Stimulated activated naive CD8-positive, alpha-beta T cell treated with anti-CD3 and anti-CD28 coated beads, Interleukin-15, Interleukin-2, amounts not matched to agents 100 U/mL and 50 U/mL, for 24 hours (primary cell): ENCODE measurements around the gene SYTL4.
"Not testable (repeated sequence)": the region's sequence is repeated elsewhere in the genome, so short reads cannot be mapped to it uniquely, and the experiment has no call there.

ENCODE experiments used
- ATAC-seq: fragments of 150-1000 bp; cut with Tn5 transposase; one replicate; pipeline ENCODE4 v1.10.0; 2021
- DNase-seq: peaks from one replicate; pipeline ENCODE4 v3.0.0; 2021

Gene SYTL4

GRCh38 chrX:100731441-100732281 lies at the start of gene SYTL4:
Gene SYTL4 (minus strand): TSS chrX:100732121. CDS start chrX:100702037, 30,084 bp downstream.
- no peak for ATAC-seq
- no peak for DNase-seq

GRCh38 chrX:100769439-100769838 lies 37.5 kb upstream of the SYTL4 start:
- DNase-seq, ATAC-seq: not testable (repeated sequence)

GRCh38 chrX:100768679-100769338 lies 36.9 kb upstream of the SYTL4 start:
- ATAC-seq = peak; percentile 61
- DNase-seq = peak; percentile 84

GRCh38 chrX:100750883-100751282 lies 19.0 kb upstream of the SYTL4 start:
- no peak for DNase-seq
- ATAC-seq = no peak

GRCh38 chrX:100748108-100748507 lies 16.2 kb upstream of the SYTL4 start:
- ATAC-seq (no peak), DNase-seq (no peak)

- ATAC-seq (no peak), DNase-seq (no peak)
These were observed 15.8 kb upstream of the SYTL4 start for GRCh38 chrX:100747703-100748102.

DNA sequence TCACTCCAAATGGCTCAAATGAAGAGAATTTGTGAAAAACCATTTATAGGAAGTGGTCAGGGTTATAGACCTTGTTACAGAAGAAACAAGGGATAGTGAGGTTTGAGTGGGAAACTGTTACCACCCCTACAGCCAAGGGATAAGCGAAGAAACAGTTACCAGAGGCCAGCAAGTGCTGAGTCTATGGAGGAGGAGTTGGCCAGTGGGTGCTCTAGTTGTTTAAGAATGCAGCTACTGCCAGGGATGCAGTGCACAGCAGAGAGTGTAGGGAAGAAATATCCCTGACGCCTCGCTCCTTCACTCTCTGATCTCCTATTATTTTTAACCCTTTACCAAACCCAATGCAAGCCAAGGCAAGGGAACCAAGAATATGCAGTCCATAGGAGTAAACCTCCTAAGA lies 15.2 kb upstream of the SYTL4 start:
- ATAC-seq = no peak
- no peak for DNase-seq

- ATAC-seq (no peak), DNase-seq (no peak)
These were observed 14.1 kb upstream of the SYTL4 start for GRCh38 chrX:100745806-100746537.

GRCh38 chrX:100745205-100745604 lies 13.3 kb upstream of the SYTL4 start:
- ATAC-seq (no peak), DNase-seq (no peak)

DNA sequence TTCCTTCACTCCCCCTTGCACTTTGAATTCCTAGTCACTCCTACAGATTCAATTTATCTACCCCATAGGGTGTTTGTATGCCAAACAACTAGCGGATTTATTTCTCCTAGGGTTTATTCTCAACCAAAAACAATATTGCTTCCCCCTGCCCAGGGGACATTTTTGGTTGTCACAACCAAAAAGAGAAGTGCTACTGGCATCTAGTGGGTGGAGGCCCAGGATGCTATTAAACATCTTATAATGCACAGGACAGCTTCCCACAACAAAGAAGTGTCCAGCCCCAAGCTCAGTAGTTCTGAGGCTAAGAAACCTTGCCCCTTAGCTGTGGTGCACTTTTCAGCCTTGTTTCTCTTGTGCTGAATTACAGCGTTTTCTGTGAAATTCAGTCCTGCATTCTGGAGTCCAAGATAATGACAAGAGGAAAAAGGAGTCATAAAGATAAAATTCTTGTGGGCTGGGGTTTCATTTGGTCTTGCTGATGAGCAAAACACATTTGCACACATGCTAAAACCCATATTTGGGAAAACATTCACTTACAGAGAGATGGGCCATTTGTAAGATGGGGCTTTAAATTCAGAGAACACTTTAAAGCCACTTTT lies 11.2 kb upstream of the SYTL4 start:
- ATAC-seq (no peak), DNase-seq (no peak)

- not testable (repeated sequence) for ATAC-seq, DNase-seq
These were observed 7.9 kb downstream of the SYTL4 start for GRCh38 chrX:100724006-100724405.

DNA sequence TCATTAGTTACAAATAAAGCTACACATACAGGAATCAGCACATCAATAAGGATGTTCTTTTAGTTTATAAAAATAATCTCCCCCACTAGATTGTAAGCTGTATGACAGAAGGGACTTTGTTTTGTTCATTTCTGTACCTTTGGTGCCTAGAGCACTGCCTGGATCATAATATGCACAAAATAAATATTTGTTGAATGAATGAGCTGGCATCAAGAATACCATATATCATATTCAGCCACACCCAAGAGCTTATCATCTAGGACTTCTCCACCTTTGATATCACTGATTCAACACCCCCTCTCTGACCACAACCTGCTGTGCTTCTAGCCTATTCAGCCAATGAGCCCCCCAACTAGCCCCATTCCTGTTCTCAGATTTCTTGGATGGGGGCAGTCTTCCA lies 10.6 kb downstream of the SYTL4 start:
- ATAC-seq (no peak), DNase-seq (no peak)

GRCh38 chrX:100720301-100720700 lies 11.6 kb downstream of the SYTL4 start:
- ATAC-seq (no peak), DNase-seq (no peak)

- DNase-seq (no peak), ATAC-seq (no peak)
These were observed 12.8 kb downstream of the SYTL4 start for GRCh38 chrX:100719139-100719538.

DNA sequence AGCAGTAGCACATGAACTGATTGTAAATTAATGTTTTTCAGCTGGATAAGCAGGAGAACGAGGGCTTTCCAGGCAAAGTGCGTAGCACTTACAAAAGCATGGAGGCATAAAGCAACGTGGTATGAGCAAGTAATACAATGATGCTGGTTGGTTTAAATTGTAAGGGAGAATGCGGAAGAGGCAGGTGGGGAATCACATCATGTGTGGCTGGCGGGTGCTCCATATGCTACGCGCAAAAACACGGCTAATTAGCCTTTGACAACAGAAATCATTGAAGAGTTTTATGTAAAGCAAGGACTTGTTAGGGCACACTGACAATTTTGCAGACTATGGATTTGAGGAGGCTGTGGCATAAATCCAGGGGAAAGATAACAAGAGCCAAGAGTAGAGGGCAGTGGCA lies 14.6 kb downstream of the SYTL4 start:
- no peak for DNase-seq
- ATAC-seq = no peak

DNA sequence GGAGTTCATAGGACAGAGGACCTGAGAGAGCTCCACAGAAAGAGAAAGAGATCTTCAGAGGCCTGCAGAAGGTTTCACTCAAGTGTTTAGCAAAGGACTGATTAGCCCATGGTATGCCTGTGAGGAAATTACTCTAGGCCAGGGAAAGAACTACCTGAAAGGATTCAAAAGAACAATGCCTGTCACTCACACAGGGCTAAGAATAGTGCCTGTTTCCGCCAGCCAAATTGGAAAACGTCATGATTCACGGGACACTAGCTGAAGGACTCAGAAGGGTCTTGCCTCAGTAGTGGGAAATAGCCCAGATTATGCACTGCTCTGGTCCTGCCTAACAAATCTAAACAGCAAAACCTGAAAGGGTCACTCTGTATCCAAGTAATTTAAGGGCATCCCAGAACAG lies 21.1 kb downstream of the SYTL4 start:
- DNase-seq (no peak), ATAC-seq (no peak)

- ATAC-seq = no peak
- no peak for DNase-seq
These were observed 27.2 kb downstream of the SYTL4 start for GRCh38 chrX:100704581-100705203.

DNA sequence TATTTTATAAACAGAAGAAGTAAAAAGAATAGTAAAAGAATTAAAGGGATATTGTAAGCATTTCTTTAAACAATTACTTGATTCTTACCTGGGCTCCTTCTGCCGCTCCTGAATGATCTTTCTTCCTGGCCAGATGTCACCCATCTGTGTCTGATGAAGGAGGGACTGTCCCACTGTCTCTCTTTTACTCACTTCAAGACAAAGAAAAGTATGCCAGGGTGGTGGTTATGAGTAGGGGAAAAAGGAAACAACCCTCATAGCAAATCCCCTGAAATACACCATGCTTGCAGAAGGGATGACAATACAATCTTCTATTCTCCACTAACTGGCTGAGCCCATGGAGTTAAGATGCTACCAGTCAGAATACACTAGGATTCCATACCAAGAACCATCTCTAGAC lies 31.1 kb downstream of the SYTL4 start:
- DNase-seq (no peak), ATAC-seq (peak; percentile 65)

DNA sequence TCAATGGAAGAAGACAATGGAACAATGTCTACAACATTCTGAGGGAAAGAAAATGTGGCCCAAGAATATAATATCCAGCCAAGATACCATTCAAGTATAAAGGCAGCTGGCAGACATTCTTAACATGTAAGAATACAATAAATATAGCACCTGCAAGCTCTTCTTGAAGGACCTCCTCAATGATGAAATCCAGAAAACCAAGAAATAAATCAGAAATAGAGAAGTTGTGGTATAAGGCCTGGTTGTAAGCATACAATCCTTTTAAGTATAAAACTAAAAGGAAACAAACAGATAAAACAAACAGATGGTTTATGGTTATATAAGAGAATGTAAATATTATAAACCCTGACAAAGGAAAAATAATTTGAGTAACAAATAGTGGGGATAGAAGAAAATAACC lies 33.4 kb downstream of the SYTL4 start:
- DNase-seq = no peak
- ATAC-seq = no peak

GRCh38 chrX:100696699-100697351 lies 35.1 kb downstream of the SYTL4 start:
- DNase-seq (no peak), ATAC-seq (no peak)

GRCh38 chrX:100695991-100696390 lies 35.9 kb downstream of the SYTL4 start:
- DNase-seq (no peak), ATAC-seq (no peak)

DNA sequence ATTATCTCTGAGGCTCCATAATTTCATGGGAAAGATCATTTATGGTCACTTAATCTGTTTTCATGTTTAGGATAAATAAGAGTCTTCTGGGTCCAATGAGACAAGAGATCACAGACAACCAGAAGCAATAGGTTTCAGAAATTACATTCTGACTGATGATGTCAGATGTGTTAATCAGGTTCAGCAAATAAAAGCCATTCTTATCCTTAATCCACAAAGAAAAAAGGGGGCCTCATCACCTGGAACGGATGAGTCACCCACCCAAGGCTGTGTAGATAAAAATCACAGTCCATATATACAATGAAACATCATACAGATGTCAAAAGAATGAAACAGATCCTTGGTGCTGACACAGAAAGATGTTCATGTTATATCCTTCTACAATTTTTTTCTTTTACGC lies 36.6 kb downstream of the SYTL4 start:
- ATAC-seq = no peak
- no peak for DNase-seq
